NB4 (cell line): ENCODE data around the gene TGM4.

Experiments used
- DNase-seq: peaks from one replicate; pipeline ENCODE4 v3.0.0; 2010; ENCODE audit warnings: low read depth
- H3K4me3 ChIP-seq: one replicate; pipeline ENCODE4 v1.5.1; 2011; ENCODE audit warnings: mild to moderate bottlenecking, low read depth, low read length, moderate library complexity
- MYC ChIP-seq: IDR thresholded peaks from 2 replicates; pipeline ENCODE4 v1.6.1; 2011; ENCODE audit warnings: low read depth, low read length
- POLR2A ChIP-seq: IDR thresholded peaks from 2 replicates; pipeline ENCODE4 v1.6.1; 2011; ENCODE audit warnings: mild to moderate bottlenecking; ENCODE audit not compliant: insufficient read length; ENCODE audit errors: extremely low read depth
- TF ChIP-seq, protein P1 (sequence below): IDR thresholded peaks from one replicate; pipeline ENCODE4 v1.5.1; 2012; ENCODE audit warnings: low read depth, low read length
- TF ChIP-seq, protein P2 (sequence below): IDR thresholded peaks from 2 replicates; pipeline ENCODE4 v1.6.1; 2011; ENCODE audit warnings: low read depth, low read length

Gene TGM4

DNA sequence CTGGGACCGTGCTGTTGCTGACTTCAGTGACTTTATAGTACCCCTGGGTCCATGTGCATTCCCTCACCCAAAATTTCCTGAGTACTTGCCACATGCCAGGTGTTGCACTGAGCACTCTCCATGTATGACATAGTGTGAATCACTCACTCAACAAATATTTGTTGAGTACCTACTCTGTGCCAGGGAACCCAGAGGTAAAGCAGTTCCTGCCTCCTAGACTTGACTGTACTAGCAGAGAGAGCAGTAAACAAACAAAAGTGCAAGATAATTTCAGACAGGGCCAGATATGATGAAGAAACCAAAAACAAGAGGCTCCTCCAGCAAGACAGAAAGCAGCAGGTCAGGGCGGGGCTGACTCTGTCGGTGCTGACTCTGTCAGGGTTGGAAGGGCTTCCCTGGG lies 12.2 kb downstream of the TGM4 start:
- H3K4me3 ChIP-seq: no peak overlapping the region
- TF ChIP-seq MYC (no peak), POLR2A (no peak)
- TF ChIP-seq, protein P1, sequence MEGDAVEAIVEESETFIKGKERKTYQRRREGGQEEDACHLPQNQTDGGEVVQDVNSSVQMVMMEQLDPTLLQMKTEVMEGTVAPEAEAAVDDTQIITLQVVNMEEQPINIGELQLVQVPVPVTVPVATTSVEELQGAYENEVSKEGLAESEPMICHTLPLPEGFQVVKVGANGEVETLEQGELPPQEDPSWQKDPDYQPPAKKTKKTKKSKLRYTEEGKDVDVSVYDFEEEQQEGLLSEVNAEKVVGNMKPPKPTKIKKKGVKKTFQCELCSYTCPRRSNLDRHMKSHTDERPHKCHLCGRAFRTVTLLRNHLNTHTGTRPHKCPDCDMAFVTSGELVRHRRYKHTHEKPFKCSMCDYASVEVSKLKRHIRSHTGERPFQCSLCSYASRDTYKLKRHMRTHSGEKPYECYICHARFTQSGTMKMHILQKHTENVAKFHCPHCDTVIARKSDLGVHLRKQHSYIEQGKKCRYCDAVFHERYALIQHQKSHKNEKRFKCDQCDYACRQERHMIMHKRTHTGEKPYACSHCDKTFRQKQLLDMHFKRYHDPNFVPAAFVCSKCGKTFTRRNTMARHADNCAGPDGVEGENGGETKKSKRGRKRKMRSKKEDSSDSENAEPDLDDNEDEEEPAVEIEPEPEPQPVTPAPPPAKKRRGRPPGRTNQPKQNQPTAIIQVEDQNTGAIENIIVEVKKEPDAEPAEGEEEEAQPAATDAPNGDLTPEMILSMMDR: no peak
- TF ChIP-seq, protein P2, sequence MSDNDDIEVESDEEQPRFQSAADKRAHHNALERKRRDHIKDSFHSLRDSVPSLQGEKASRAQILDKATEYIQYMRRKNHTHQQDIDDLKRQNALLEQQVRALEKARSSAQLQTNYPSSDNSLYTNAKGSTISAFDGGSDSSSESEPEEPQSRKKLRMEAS: no peak
- no peak for DNase-seq

DNA sequence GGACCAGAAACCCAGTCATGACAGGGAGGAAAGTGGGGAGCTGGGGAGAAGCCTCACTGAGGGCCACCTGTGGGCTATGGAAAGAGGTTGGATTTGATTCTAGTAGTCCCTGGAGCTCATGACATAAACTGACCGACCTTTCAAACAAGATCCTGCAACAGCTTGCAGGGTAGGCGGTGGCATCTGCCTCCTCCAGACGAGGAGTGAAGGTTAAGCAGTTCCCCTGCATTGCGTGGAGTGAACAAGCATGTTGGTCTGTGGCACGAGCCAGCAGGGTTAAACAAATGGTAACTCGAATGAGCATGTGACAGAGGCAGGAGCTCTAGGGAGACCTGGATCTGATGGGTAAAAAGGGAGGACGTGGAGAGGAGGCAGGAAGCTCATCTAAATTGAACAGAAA lies 12.7 kb downstream of the TGM4 start:
- no peak overlapping the region for H3K4me3 ChIP-seq
- no peak for DNase-seq
- no peak for TF ChIP-seq MYC
- TF ChIP-seq POLR2A: no peak
- TF ChIP-seq, protein P1: no peak
- TF ChIP-seq, protein P2: no peak

DNA sequence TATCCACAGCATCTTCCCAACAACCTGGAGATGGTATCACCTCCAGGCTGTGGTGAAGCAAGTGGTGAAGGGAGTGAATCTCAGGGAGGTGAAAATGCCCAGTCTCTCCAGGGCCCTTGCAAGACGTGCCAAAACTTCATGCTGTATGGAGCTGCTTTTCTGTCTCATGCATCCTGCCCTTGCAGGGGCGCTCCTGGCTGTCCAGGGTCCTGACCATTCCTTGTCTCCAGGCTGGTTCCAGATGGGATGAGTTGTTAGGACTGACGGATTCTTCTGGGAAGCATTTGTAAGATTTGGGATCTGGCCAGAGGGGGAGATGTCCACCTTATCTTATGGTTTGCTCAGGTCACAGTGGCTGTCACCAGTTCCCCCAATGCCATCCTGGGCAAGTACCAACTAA lies 15.8 kb downstream of the TGM4 start:
- TF ChIP-seq MYC: no peak
- TF ChIP-seq POLR2A: no peak
- TF ChIP-seq, protein P1: no peak
- TF ChIP-seq, protein P2: no peak
- H3K4me3 ChIP-seq: no peak overlapping the region
- no peak for DNase-seq

DNA sequence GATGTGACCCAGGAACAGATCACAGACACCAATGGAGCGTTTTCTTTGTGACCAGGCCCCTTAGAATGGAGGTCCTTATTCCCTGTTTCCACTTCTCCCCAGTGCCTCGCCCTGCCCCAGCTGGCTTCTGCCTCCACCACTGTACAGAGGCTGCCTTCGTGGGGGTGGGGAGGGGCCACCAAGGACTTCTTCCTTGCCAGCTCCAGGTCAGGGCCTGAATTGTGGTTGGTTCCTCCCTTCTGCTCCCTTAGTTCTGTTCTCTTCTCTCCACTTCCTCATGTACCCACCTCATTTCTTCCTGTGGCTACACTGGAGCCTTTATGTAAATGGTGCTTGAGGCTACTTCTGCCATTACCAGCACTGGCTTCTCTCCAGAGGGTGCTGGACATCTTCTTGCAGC lies 16.4 kb downstream of the TGM4 start:
- TF ChIP-seq, protein P2: no peak
- no peak overlapping the region for H3K4me3 ChIP-seq
- DNase-seq: peak; percentile 55

DNA sequence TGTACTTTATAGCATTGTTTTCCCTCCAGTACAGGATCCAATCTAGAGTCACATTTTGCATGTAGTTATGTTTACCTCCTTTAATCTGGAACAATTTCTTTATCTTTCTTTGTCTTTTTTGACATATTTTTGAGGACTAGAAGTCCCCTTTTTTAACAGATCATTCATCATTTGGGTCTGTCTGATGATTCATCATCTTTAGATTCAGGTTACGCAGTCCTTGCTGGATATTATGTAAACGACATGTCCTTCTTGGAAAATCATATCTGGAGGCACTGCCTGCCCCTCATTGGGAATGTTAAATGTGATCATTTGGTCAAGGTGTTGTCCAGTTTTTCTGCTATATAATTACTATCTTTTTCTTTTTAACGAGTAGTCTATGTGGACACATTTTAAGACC lies 18.3 kb downstream of the TGM4 start:
- H3K4me3 ChIP-seq: no peak overlapping the region
- DNase-seq: no peak
- TF ChIP-seq POLR2A (no peak), MYC (no peak)
- TF ChIP-seq, protein P2: no peak
- TF ChIP-seq, protein P1: no peak

DNA sequence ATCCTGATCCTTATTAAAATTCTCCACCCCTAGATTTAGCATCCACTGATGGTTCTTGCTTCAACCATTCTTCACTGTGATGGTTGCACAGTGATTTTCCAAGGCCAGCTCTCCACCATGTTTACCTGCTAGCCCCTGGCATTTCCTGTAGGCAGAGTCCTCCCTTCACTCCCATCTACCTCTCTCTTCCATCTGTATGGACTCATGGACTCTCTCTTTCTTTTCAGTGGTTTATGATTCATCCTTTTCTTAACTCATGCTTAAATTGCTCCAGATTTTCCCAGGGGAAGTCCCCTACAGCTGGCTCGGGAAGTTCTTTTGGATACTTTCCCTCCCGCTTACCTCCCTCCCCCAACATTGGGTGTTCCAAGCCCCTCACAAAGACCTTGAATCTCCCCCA lies 18.7 kb downstream of the TGM4 start:
- H3K4me3 ChIP-seq: no peak overlapping the region
- DNase-seq: no peak
- TF ChIP-seq MYC (no peak), POLR2A (no peak)
- TF ChIP-seq, protein P2: no peak
- TF ChIP-seq, protein P1: no peak
